NT2/D1 (cell line): ENCODE measurements around the gene CD79A.

Experiments used
- SUZ12 ChIP-seq: IDR thresholded peaks from 2 replicates; pipeline ENCODE4 v1.6.1; 2011; ENCODE audit not compliant: insufficient read length, insufficient read depth; ENCODE audit errors: extremely low read depth
- YY1 ChIP-seq: IDR thresholded peaks from 2 replicates; pipeline ENCODE4 v1.6.1; 2011; ENCODE audit not compliant: insufficient read length, insufficient read depth
- ZNF274 ChIP-seq: IDR thresholded peaks from 2 replicates; pipeline ENCODE4 v1.6.1; 2011; ENCODE audit warnings: mild to moderate bottlenecking, low read depth, low read length

DNA sequence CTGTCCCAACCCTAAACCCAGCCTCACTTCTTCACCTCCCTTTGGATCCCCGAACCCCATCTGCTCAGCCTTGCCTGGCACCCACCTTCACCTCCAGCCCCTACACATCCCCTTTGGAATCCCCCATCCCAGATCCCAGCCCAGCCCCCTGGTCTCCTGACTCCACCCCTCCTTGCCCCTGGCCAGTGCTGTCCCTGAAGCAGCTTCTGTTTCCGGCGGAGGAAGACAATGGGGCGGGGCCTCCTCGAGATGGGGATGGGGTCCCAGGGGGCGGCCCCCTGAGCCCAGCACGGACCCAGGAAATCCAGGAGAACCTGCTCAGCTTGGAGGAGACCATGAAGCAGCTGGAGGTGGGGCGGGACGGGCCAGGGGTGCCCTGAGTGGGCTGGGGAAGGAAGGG, 29.2 kb downstream of the CD79A start:
- TF ChIP-seq YY1: no peak
- TF ChIP-seq SUZ12: no peak
- TF ChIP-seq ZNF274: no peak
